HepG2 (cell line): ENCODE measurements around the gene GBP1. TPM values are rescaled to one million over a fixed set of nuclear protein-coding genes. Genes with fewer than 3 reads are reported as not detected.

Source experiments
- AHDC1 ChIP-seq: sonication (generic); formaldehyde crosslinking; IDR thresholded peaks from 2 replicates; pipeline ENCODE4 v1.5.1; 2020; ENCODE audit warnings: mild to moderate bottlenecking, missing genetic modification reagents, borderline replicate concordance
- CAMTA2 ChIP-seq: sonication (generic); formaldehyde crosslinking; IDR thresholded peaks from 2 replicates; pipeline ENCODE4 v1.4.0; 2020; ENCODE audit warnings: mild to moderate bottlenecking, missing genetic modification reagents, borderline replicate concordance
- CEBPB ChIP-seq: IDR thresholded peaks from 2 replicates; pipeline ENCODE4 v1.6.1; 2011; ENCODE audit warnings: low read depth, low read length, improper control_type of control experiment, borderline replicate concordance
- GATA4 ChIP-seq: sonication (generic); IDR thresholded peaks from 2 replicates; pipeline ENCODE4 v1.6.1; 2016; ENCODE audit warnings: antibody characterized with exemption, low read depth, borderline replicate concordance
- IKZF1 ChIP-seq: fragments of 450-650 bp; IDR thresholded peaks from 2 replicates; pipeline ENCODE4 v1.7.1; 2016
- JUND ChIP-seq: sonication (generic); formaldehyde crosslinking; IDR thresholded peaks from 2 replicates; pipeline ENCODE4 v1.8.0; 2022; ENCODE audit warnings: mild to moderate bottlenecking, missing genetic modification reagents
- NR3C1 ChIP-seq: sonication (generic); formaldehyde crosslinking; IDR thresholded peaks from 2 replicates; pipeline ENCODE4 v1.4.0; 2020; ENCODE audit warnings: missing genetic modification reagents
- POLR2AphosphoS5 ChIP-seq: IDR thresholded peaks from 2 replicates; pipeline ENCODE4 v1.6.1; 2012; ENCODE audit warnings: low read depth, low read length
- PPARG ChIP-seq: conservative IDR thresholded peaks from 2 replicates; pipeline ENCODE4 v1.6.1; 2016; ENCODE audit warnings: missing biosample characterization, missing genetic modification reagents
- RAD51 ChIP-seq: fragments of 450-650 bp; IDR thresholded peaks from 2 replicates; pipeline ENCODE4 v1.6.1; 2016; ENCODE audit warnings: borderline replicate concordance
- SIX4 ChIP-seq: sonication (generic); formaldehyde crosslinking; IDR thresholded peaks from 2 replicates; pipeline ENCODE4 v1.4.0; 2020; ENCODE audit warnings: missing genetic modification reagents
- ZHX2 ChIP-seq, 2 experiments: sonication (generic) in 1 of 2; formaldehyde crosslinking in 1 of 2; IDR thresholded peaks; 2 replicates each; pipeline versions ENCODE4 v1.6.1 to v1.9.0; 2014 to 2022; ENCODE audit warnings: antibody characterized with exemption in 1 of 2, borderline replicate concordance in 1 of 2, inconsistent platforms in 1 of 2, low read depth in 1 of 2, missing genetic modification reagents in 1 of 2
- ZNF34 ChIP-seq: sonication (generic); formaldehyde crosslinking; IDR thresholded peaks from 2 replicates; pipeline ENCODE4 v1.4.0; 2020; ENCODE audit warnings: mild to moderate bottlenecking, missing genetic modification reagents, borderline replicate concordance
- ZNF878 ChIP-seq: sonication (generic); formaldehyde crosslinking; IDR thresholded peaks from 2 replicates; pipeline ENCODE4 v1.8.1; 2023; ENCODE audit warnings: mild to moderate bottlenecking, missing genetic modification reagents, moderate library complexity
- ZXDC ChIP-seq: sonication (generic); formaldehyde crosslinking; IDR thresholded peaks from 2 replicates; pipeline ENCODE4 v1.5.0; 2020; ENCODE audit warnings: mild to moderate bottlenecking, missing genetic modification reagents
- polyA plus RNA-seq, 8 experiments: library from polyadenylated mRNA; depleted of rRNA in 3 of 8; stranded (reverse) in 7 of 8; unstranded in 1 of 8; fragments of >200 nt; fragmentation: Illumina TruSeq in 4 of 8; extraction: Trizol in 4 of 8; gene quantifications; 2 replicates each; pipeline versions ENCODE4 v1.2.1 to v1.2.3, GENCODE V29; 2011 to 2016; ENCODE audit warnings: low read depth in 4 of 8, missing spikeins in 1 of 8, mixed read lengths in 1 of 8; ENCODE audit not compliant: insufficient read depth in 1 of 8
- total RNA-seq, 5 experiments: library from RNA; depleted of rRNA; stranded (reverse); fragments of >200 nt; fragmentation: Illumina TruSeq; extraction: Trizol; gene quantifications; 2 replicates each; pipeline ENCODE4 v1.2.3, GENCODE V29; 2016; ENCODE audit warnings: low read depth in 1 of 5

The GBP1 gene
- total and polyA plus RNA-seq, 2 of the 13 experiments (the other 11 are each of a cell fraction or from before 2014, with no cell fraction given), result 0.62 to 2.3 TPM

- peak; percentile 86; the same call in 1 of the 2 replicates for TF ChIP-seq GATA4
- peak; percentile 53; the same call in 1 of the 2 replicates for TF ChIP-seq ZNF878 (CRISPR knock-in tag)
- TF ChIP-seq POLR2AphosphoS5, result no peak
- TF ChIP-seq PPARG (CRISPR knock-in tag), result peak; percentile 74
- peak; percentile 92; the same call in 1 of the 2 replicates for TF ChIP-seq AHDC1
- TF ChIP-seq NR3C1 (CRISPR knock-in tag), result no peak
- no peak for TF ChIP-seq CEBPB
- TF ChIP-seq SIX4 (CRISPR knock-in tag), result no peak
- no peak for TF ChIP-seq RAD51
- TF ChIP-seq ZNF34 (CRISPR knock-in tag), result no peak
- TF ChIP-seq IKZF1, result no peak
- TF ChIP-seq JUND (CRISPR knock-in tag), result no peak
- no peak for TF ChIP-seq ZXDC (CRISPR knock-in tag)
- TF ChIP-seq CAMTA2 (CRISPR knock-in tag), result no peak
- TF ChIP-seq ZHX2 (IDR thresholded peaks at IDR 0.05; ENCODE audit: low read depth), result no peak
- TF ChIP-seq ZHX2 (CRISPR knock-in tag; IDR thresholded peaks at IDR 0.05; ENCODE audit: borderline replicate concordance), result 0 out of 2 replicates have a peak, but pooled peaks have one; percentile 23
Observed at GRCh38 chr1:89044970-89045721, 19.9 kb downstream of the GBP1 start (continued).
